Gastroesophageal sphincter (tissue), 3 donors: ENCODE results near the gene PPP1R16B.

Source experiments
- POLR2A ChIP-seq, 2 donors: fragments of 450-650 bp; IDR thresholded peaks; one replicate each; pipeline ENCODE4 v1.6.1; 2017; ENCODE audit warnings: antibody characterized with exemption in 2 of 2, mild to moderate bottlenecking in 2 of 2, moderate library complexity in 1 of 2
- POLR2AphosphoS5 ChIP-seq: sonication (generic); formaldehyde crosslinking; IDR thresholded peaks from one replicate; pipeline ENCODE4 v1.6.1; 2017; ENCODE audit warnings: antibody characterized with exemption
- TF ChIP-seq, protein P1 (sequence below), 4 experiments: fragments of 200-600 bp in 2 of 4; fragments of 450-650 bp in 2 of 4; sonication (generic) in 1 of 4; IDR thresholded peaks; one replicate each; pipeline ENCODE4 v1.5.1; 2017 to 2019; ENCODE audit warnings: antibody characterized with exemption in 4 of 4, mild to moderate bottlenecking in 2 of 4, moderate library complexity in 2 of 4

DNA sequence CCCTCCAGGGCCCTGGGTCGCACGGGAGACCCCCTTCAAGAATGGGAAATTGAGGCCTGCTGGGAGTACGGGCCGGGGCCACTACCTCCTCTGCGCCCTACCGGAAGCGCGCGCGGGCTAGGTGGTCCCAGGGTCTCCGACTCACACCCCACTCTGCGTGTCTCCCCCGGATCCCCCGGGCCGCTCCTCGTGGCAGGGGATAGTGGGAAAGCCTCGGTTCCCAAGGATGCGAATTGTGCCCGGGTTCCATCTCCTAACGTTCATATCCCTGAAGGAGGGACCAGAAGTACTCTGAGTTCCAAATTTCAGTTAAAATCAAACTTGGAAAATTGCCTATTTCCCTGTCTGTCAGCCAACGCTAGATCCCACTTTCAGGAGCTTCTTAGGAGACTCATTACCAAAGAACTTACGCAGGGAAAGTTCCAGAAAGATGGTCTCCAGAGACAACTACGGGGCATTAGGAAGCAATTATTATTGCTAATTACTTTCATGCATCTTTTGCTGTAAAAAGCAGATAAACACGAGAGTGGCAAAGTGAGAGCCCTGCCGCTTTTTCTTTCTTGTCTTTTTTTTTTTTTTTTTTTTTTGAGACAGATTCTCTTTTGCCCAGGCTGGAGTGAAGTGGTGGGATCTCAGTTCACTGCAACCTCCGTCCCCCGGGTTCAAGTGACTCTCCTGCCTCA lies 121.6 kb downstream of the PPP1R16B start:
- peak; percentile 20 for TF ChIP-seq POLR2AphosphoS5
- no peak for TF ChIP-seq POLR2A (IDR thresholded peaks at IDR 0.05)
- TF ChIP-seq, protein P1, sequence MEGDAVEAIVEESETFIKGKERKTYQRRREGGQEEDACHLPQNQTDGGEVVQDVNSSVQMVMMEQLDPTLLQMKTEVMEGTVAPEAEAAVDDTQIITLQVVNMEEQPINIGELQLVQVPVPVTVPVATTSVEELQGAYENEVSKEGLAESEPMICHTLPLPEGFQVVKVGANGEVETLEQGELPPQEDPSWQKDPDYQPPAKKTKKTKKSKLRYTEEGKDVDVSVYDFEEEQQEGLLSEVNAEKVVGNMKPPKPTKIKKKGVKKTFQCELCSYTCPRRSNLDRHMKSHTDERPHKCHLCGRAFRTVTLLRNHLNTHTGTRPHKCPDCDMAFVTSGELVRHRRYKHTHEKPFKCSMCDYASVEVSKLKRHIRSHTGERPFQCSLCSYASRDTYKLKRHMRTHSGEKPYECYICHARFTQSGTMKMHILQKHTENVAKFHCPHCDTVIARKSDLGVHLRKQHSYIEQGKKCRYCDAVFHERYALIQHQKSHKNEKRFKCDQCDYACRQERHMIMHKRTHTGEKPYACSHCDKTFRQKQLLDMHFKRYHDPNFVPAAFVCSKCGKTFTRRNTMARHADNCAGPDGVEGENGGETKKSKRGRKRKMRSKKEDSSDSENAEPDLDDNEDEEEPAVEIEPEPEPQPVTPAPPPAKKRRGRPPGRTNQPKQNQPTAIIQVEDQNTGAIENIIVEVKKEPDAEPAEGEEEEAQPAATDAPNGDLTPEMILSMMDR (IDR thresholded peaks at IDR 0.05) = no peak
